ENCODE results near the gene SEC14L5.

Gene SEC14L5

GRCh38 chr16:5016967-5017677 lies 59.0 kb downstream of the SEC14L5 start:
- DNase-seq: no peak

- no peak for DNase-seq
Measured at GRCh38 chr16:5017678-5017969, 59.5 kb downstream of the SEC14L5 start.

- no peak for DNase-seq
Measured at GRCh38 chr16:5018793-5019192, 60.7 kb downstream of the SEC14L5 start.

GRCh38 chr16:5019775-5020174 lies 61.6 kb downstream of the SEC14L5 start:
- no peak for DNase-seq

GRCh38 chr16:5020551-5020950 lies 62.4 kb downstream of the SEC14L5 start:
- no peak for DNase-seq

GRCh38 chr16:5022521-5022920 lies 64.4 kb downstream of the SEC14L5 start:
- DNase-seq: no peak

GRCh38 chr16:5024632-5025031 lies 66.5 kb downstream of the SEC14L5 start:
- peak in 1 of 2 experiments; percentile 18 for DNase-seq

- DNase-seq: peak; percentile 18 to 21
Measured at GRCh38 chr16:5025171-5025632, 67.1 kb downstream of the SEC14L5 start.

GRCh38 chr16:5026664-5027063 lies 68.5 kb downstream of the SEC14L5 start:
- DNase-seq: no peak

- no peak for DNase-seq
Measured at GRCh38 chr16:5027086-5027485, 69.0 kb downstream of the SEC14L5 start.

GRCh38 chr16:5027575-5028235 lies 69.6 kb downstream of the SEC14L5 start:
- DNase-seq: no peak

GRCh38 chr16:5028950-5029475 lies 70.9 kb downstream of the SEC14L5 start:
- DNase-seq: no peak

GRCh38 chr16:5030251-5030870 lies 72.2 kb downstream of the SEC14L5 start:
- no peak for DNase-seq

- DNase-seq: no peak
Measured at GRCh38 chr16:5031601-5032000, 73.5 kb downstream of the SEC14L5 start.

- DNase-seq: no peak
Measured at GRCh38 chr16:5032748-5033167, 74.6 kb downstream of the SEC14L5 start.

- DNase-seq: peak; percentile 75 to 80
Measured at GRCh38 chr16:5033256-5034166, 75.4 kb downstream of the SEC14L5 start, which contains the start of gene NAGPA. TSS of gene NAGPA (minus strand) at chr16:5033935. CDS start at chr16:5033914, 21 bp downstream.

- DNase-seq: no peak
Measured at GRCh38 chr16:5034167-5034523, 76.0 kb downstream of the SEC14L5 start.

- no peak for DNase-seq
Measured at GRCh38 chr16:5035909-5036227, 77.7 kb downstream of the SEC14L5 start.

GRCh38 chr16:5036228-5037156 lies 78.4 kb downstream of the SEC14L5 start:
- DNase-seq: no peak

GRCh38 chr16:5040451-5040850 lies 82.3 kb downstream of the SEC14L5 start:
- DNase-seq: no peak

GRCh38 chr16:5041600-5042133 lies 83.5 kb downstream of the SEC14L5 start:
- DNase-seq: no peak

Measured in NCI-H1930 (cell line).